Measurements from ENCODE around the gene RPS19.

RPS19 gene

GRCh38 chr19:41864374-41864773 is 4.3 kb downstream of the RPS19 start:
- TF ChIP-seq CTCF (conservative IDR thresholded peaks at IDR 0.05; ENCODE audit: low read depth, low read length), result no peak
- DNase-seq (ENCODE audit: low read depth), result no peak
- H3K4me3 ChIP-seq (ENCODE audit: low read depth, low read length), result no peak overlapping the region

- DNase-seq (ENCODE audit: low read depth), result no peak
- no peak for TF ChIP-seq CTCF (conservative IDR thresholded peaks at IDR 0.05; ENCODE audit: low read depth, low read length)
- no peak overlapping the region for H3K4me3 ChIP-seq (ENCODE audit: low read depth, low read length)
These were observed 6.2 kb downstream of the RPS19 start for GRCh38 chr19:41866284-41866683.

- no peak for DNase-seq (ENCODE audit: low read depth)
- no peak overlapping the region for H3K4me3 ChIP-seq (ENCODE audit: low read depth, low read length)
- no peak for TF ChIP-seq CTCF (conservative IDR thresholded peaks at IDR 0.05; ENCODE audit: low read depth, low read length)
These were observed 8.3 kb downstream of the RPS19 start for GRCh38 chr19:41868120-41868988.

GRCh38 chr19:41868989-41869300 is 8.9 kb downstream of the RPS19 start:
- no peak for TF ChIP-seq CTCF (conservative IDR thresholded peaks at IDR 0.05; ENCODE audit: low read depth, low read length)
- H3K4me3 ChIP-seq (ENCODE audit: low read depth, low read length), result no peak overlapping the region
- DNase-seq (ENCODE audit: low read depth), result no peak

- TF ChIP-seq CTCF (conservative IDR thresholded peaks at IDR 0.05; ENCODE audit: low read depth, low read length), result no peak
- no peak overlapping the region for H3K4me3 ChIP-seq (ENCODE audit: low read depth, low read length)
- DNase-seq (ENCODE audit: low read depth), result no peak
These were observed 9.4 kb downstream of the RPS19 start for GRCh38 chr19:41869374-41869955.

- H3K4me3 ChIP-seq (ENCODE audit: low read depth, low read length), result no peak overlapping the region
- peak; percentile 30 for DNase-seq (ENCODE audit: low read depth)
- no peak for TF ChIP-seq CTCF (conservative IDR thresholded peaks at IDR 0.05; ENCODE audit: low read depth, low read length)
These were observed 10.4 kb downstream of the RPS19 start for GRCh38 chr19:41870401-41870873.
